GM18520 (cell line): ENCODE results near the gene TOPAZ1.

Experiments
- ATAC-seq: cut with Tn5 transposase; IDR thresholded peaks from one replicate; pipeline ENCODE4 v1.9.1; 2021; ENCODE audit not compliant: unreplicated experiment

TOPAZ1 gene

GRCh38 chr3:44240061-44240460 lies 1.6 kb upstream of the TOPAZ1 start:
- no peak for ATAC-seq

DNA sequence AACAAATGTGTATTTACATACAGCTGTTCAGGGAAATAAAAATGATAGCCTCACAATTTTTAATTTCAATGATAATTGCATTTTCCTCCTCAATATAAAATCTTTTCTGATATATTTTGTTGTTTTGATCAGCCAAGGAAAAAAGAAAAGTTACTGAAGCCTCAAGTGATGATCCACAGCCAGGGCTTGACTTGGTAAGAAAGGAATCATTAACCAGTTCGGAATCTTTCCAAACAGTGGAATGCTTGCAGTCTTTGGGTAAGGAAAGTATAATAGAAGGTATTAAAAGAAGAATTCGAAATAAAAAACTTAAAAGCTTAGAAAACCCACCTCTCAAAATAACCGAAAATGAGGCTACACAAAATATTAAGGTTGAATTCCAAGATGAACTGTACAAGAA lies 1.0 kb downstream of the TOPAZ1 start:
- no peak for ATAC-seq

- ATAC-seq: no peak
These were observed 6.5 kb downstream of the TOPAZ1 start for GRCh38 chr3:44248152-44248551.

- ATAC-seq: no peak
These were observed 10.8 kb downstream of the TOPAZ1 start for GRCh38 chr3:44252332-44252959.

DNA sequence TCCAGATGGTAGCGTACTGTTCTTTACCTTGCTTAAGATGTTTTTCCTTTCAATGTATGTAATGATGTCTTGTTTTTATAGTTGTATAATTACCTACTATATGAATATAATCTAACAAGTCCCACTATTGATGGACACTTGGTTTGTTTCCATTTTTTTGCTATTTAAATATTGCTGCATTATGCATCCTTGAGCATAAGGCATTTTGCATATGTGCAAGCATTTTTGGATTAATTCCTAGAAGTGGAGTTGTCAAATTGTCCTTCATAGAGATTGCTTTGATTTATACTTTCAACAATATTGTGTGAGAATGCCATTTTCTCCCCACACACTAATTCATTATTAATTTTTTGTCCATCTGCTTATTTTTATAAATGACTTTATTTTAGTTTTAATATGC lies 17.7 kb downstream of the TOPAZ1 start:
- no peak for ATAC-seq

GRCh38 chr3:44264146-44264545 lies 22.5 kb downstream of the TOPAZ1 start:
- no peak for ATAC-seq

DNA sequence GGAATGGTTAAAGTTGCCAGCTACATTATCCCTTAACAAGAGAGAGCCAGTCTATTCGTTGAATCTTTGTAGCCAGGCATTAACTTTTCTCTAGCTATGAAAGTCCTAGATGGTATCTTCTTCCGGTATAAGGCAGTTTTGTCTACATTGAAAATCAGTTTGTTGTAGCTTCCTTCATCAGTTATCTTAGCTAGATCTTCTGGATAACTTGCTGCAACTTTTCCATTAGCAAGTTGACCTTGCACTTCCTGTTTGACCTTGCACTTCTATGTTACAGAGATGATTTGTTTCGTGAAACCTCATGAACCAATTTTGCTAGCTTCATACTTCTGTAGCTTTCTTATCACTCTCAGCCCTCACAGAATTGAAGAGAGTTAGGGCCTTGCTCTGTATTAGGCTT lies 24.1 kb downstream of the TOPAZ1 start:
- no peak for ATAC-seq

- no peak for ATAC-seq
These were observed 30.5 kb downstream of the TOPAZ1 start for GRCh38 chr3:44272191-44272590.

DNA sequence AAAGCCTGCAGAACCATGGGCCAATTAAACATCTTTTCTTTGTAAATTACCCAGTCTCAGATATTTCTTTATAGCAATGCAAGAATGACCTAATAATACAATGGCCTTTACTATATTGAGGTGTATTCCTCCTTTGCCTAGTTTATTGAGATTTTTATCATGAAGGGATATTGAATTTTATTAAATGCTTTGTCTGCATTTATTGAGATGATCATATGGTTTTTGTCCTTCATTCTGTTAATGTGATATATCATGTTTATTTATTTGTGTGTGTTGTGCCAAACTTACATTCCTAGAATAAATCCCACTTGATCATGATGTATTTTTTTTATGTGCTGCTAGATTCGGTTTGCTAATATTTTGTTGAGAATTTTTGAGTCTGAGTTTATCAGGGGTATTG lies 36.2 kb downstream of the TOPAZ1 start:
- ATAC-seq: no peak

DNA sequence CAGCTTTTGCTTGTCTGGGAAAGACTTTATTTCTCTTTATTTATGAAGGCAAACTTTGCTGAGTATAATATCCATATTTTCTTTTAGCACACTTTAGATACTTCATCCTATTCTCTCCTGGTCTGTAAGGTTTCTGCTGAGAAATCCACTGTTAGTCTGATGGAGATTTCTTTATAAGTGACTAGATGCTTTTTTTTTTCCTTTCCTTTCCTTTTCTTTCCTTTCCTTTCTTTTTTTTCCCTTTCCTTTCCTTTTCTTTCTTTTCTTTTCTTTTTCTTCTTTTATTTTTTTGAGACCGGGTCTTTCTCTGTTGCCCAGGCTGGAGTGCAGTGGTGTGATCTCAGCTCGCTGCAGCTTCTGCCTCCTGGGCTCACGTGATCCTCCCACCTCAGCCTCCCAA lies 38.4 kb downstream of the TOPAZ1 start:
- no peak for ATAC-seq

GRCh38 chr3:44280631-44281030 lies 38.9 kb downstream of the TOPAZ1 start:
- no peak for ATAC-seq

DNA sequence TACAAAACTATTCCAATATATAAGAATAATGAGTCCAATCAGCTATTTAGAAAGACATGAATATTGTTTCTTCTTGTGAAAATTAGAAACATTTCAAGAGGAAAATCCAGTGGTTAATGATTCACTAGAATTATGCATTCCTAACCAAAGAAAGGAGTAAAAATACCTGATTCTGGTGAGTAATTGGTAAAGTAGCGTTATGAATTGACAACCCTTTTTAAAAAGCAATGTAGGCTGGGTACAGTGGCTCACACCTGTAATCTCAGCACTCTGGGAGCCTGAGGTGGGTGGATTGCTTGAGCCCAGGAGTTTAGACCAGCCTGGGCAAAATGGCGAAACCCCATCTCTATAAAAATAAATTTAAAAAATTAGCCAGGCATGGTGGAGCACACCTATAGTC lies 43.3 kb downstream of the TOPAZ1 start:
- ATAC-seq: no peak

- ATAC-seq: no peak
These were observed 48.3 kb downstream of the TOPAZ1 start for GRCh38 chr3:44289882-44290462.

DNA sequence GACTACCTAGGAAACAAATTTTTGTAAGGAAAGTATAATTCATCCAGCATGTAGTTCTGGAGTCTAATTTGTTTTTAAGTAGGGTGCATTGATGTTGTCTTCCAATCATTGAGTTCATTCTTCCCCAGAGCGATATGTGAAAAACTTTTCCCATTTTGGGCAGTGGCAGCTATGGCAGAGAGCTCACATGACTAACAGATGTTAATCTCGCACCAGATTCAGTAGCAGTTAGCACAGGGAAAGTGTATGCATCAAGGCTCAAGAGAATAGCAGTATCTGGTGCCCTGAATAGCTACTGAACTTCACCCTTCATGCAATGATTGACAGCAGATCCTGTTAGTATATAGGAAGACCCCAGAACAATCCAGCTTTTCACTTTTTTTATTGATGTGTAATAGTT lies 50.6 kb downstream of the TOPAZ1 start:
- no peak for ATAC-seq

DNA sequence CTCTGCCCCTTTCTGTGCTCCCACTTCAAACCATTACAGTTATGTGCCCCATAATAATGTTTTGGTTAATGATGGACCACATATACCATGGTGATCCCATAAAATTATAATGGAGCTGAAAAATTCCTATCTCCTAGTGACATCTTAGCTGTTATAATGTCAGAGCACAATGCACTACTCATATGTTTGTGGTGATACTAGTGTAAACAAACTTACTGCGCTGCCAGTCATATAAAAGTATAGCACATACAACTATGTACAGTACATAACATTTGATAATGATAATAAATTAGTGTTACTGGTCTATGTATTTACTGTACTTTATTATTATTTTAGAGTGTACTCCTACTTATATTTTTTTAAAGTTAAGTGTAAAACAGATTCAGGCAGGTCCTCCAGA lies 51.3 kb downstream of the TOPAZ1 start:
- ATAC-seq: no peak

DNA sequence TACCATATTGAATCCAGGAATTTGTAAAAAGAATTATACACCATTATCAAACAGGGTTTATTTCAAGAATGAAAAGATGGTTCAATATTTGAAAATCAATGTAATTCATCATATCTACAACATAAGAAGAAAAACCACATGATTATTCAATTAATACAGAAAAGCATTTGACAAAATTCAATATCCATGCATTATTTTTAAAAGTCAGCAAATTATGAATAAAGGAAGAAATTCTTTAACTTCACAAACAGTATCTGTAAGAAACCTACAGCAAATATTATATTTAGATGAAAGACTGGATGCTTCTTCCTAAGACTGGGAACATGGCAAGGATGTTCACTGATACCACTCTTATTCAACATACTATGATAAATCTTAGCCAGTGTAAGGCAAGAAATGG lies 55.6 kb downstream of the TOPAZ1 start:
- no peak for ATAC-seq

DNA sequence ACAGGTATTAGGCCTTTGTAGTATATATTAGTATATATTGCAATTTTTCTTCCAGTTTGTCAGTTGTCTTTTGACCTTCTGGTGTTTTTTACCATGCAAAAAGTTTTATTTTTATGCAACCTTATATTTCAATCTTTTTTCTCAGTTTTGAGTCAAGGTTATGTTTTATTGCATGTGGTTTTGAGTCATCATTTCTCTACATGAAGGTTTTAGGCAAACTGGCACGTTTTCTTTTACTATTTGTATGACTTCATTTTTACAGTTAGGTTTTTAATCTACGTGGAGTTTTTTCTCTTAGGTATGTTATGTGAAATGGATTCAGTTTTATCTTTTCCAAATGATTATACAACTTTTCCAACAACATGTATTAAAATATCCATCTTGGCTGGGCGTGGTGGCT lies 60.1 kb downstream of the TOPAZ1 start:
- no peak for ATAC-seq

DNA sequence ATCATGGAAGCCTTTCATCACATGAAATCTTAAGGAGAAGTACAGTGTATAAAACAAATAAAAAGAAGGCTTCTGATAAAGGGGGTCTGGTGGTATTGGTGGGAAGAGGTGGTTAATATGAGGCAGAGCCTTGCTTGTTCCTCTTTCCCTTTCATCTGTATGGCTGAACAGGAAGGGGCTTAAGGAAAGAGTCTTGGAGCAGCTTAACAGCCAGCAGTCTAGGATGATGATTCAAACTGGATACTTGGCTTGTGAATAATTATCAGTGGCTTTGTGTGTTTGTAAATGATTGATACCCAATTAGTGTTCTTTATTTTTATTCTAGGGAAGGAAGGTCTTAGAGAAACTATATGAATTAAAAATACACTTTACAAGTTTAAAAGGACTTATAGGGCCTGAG lies 67.8 kb downstream of the TOPAZ1 start:
- ATAC-seq: no peak

- no peak for ATAC-seq
These were observed 77.2 kb downstream of the TOPAZ1 start for GRCh38 chr3:44318891-44319311.

DNA sequence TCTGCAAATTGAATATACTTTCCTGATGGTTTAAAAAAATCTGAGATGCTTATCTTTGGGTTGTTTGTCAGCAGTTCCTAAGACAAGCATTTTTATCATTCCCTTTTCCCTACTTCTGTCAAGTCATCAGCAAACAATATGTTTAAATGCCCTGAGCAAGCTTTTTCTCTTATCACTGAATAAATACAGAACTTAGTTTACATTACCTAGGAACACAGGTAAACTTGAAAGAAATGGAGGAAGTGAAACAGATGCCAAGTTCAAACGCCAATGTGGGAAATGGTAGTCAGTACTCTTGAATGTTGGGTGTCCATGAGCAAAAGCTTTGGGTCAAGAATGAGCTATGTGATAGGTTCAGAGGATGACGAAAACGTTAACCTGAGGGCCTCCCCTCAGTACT lies 79.6 kb downstream of the TOPAZ1 start:
- no peak for ATAC-seq

- ATAC-seq: no peak
These were observed 81.8 kb downstream of the TOPAZ1 start for GRCh38 chr3:44323341-44323955.

DNA sequence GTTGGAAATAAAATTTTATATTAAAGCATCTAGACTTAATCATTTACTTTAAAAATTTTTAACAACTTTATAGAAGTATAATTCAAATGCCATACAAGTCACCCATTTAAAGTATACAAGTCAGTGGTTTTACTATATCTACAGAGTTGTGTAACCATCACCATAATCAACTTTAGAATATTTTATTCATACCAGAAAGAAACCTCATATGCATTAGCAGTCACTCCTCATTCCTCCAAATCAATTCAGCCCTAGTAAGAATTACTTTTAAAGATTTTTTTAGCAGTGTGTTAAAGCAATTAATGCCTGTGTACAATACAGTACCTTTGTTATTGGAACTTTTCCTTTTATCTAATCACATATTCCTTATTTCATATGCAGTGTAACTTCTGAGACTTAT lies 82.9 kb downstream of the TOPAZ1 start:
- ATAC-seq: no peak

DNA sequence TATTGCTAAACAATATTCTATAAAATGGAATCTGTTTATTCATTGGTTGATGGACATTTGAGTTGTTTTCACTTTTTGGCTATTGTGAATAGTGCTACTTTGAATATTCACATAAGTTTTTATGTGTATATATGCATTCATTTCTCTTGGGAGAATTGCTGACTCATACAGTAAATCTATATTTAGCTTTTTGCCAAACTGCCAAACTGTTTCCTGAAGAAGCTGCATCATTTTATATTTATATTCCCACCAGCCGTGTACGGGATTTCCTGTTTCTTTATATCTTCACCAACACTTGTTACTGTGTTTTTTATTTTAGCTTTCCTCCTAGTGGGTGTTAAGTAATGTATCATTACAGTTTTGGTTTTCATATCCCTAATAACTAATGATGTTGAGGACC lies 84.3 kb downstream of the TOPAZ1 start:
- ATAC-seq: no peak
